ENCODE results near the gene CD3E. TPM values are rescaled to one million over a fixed set of nuclear protein-coding genes. Genes with fewer than 3 reads are reported as not detected.

CD3E gene
- total and polyA plus RNA-seq, 9 of the 15 experiments (the other 6 are each of a cell fraction or from before 2014, with no cell fraction given): 0.07 to 0.62 (median 0.19) TPM; not detected in 5

DNA sequence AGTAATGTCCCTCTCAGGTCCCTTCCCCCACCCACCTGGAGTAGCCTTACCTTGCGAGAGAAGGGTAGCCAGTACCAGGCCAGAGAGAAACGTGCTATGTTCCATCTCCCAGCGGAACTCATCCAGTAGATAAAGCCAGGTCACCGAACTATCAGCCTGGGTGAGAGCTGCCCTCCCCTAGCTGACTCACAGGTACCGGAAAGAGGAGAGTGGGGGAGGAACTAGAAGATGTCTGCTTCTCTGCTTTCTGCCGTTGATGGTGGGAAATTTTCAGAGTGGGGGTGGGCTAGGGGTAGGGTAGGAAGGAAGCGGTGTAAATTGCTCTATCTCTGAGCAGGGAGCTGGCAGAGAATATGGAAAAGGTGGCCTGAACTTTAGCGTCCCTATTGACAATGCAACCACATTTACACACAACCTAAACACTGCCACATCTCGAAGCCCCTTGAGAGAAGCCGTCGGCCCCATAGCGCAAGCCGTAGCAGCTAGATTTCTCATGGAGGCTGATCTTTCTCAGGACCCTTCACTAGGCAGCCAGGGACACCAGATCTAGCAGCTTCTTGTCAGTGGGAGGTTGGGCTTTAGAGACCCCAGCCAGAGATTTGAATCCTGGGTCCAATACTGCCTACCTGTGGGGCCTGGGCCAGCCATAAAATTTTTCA is 38.1 kb downstream of the CD3E start, which contains the start of gene CD3D (continued):
- TF ChIP-seq, protein P1, sequence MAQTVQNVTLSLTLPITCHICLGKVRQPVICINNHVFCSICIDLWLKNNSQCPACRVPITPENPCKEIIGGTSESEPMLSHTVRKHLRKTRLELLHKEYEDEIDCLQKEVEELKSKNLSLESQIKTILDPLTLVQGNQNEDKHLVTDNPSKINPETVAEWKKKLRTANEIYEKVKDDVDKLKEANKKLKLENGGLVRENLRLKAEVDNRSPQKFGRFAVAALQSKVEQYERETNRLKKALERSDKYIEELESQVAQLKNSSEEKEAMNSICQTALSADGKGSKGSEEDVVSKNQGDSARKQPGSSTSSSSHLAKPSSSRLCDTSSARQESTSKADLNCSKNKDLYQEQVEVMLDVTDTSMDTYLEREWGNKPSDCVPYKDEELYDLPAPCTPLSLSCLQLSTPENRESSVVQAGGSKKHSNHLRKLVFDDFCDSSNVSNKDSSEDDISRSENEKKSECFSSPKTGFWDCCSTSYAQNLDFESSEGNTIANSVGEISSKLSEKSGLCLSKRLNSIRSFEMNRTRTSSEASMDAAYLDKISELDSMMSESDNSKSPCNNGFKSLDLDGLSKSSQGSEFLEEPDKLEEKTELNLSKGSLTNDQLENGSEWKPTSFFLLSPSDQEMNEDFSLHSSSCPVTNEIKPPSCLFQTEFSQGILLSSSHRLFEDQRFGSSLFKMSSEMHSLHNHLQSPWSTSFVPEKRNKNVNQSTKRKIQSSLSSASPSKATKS (CRISPR knock-in tag; IDR thresholded peaks at IDR 0.05): no peak
- TF ChIP-seq RBFOX2 (IDR thresholded peaks at IDR 0.05; ENCODE audit: low read depth, low read length) (0 out of 2 replicates have a peak, but pooled peaks have one; percentile 15), KAT2B (IDR thresholded peaks at IDR 0.05; ENCODE audit: low read depth, low read length) (no peak), ZFPM2 (CRISPR knock-in tag; IDR thresholded peaks at IDR 0.05) (no peak), ZNF232 (CRISPR knock-in tag; IDR thresholded peaks at IDR 0.05) (no peak), MCM5 (IDR thresholded peaks at IDR 0.05; ENCODE audit: low read depth) (no peak), SUPT5H (IDR thresholded peaks at IDR 0.05) (0 out of 2 replicates have a peak, but pooled peaks have one; percentile 34), ZBTB7A (IDR thresholded peaks at IDR 0.05; ENCODE audit: borderline replicate concordance, control insufficient read depth, low read depth, low read length) (peak; percentile 48; the same call in 1 of the 2 replicates), U2AF2 (optimal IDR thresholded peaks at IDR 0.05; ENCODE audit: low read depth, low read length) (no peak), LARP7 (IDR thresholded peaks at IDR 0.05) (no peak)
- TF ChIP-seq, protein P2, sequence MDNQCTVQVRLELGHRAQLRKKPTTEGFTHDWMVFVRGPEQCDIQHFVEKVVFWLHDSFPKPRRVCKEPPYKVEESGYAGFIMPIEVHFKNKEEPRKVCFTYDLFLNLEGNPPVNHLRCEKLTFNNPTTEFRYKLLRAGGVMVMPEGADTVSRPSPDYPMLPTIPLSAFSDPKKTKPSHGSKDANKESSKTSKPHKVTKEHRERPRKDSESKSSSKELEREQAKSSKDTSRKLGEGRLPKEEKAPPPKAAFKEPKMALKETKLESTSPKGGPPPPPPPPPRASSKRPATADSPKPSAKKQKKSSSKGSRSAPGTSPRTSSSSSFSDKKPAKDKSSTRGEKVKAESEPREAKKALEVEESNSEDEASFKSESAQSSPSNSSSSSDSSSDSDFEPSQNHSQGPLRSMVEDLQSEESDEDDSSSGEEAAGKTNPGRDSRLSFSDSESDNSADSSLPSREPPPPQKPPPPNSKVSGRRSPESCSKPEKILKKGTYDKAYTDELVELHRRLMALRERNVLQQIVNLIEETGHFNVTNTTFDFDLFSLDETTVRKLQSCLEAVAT (IDR thresholded peaks at IDR 0.05): no peak
- TF ChIP-seq, protein P3, sequence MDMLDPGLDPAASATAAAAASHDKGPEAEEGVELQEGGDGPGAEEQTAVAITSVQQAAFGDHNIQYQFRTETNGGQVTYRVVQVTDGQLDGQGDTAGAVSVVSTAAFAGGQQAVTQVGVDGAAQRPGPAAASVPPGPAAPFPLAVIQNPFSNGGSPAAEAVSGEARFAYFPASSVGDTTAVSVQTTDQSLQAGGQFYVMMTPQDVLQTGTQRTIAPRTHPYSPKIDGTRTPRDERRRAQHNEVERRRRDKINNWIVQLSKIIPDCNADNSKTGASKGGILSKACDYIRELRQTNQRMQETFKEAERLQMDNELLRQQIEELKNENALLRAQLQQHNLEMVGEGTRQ (CRISPR knock-in tag; IDR thresholded peaks at IDR 0.05): no peak
- TF ChIP-seq, protein P4, sequence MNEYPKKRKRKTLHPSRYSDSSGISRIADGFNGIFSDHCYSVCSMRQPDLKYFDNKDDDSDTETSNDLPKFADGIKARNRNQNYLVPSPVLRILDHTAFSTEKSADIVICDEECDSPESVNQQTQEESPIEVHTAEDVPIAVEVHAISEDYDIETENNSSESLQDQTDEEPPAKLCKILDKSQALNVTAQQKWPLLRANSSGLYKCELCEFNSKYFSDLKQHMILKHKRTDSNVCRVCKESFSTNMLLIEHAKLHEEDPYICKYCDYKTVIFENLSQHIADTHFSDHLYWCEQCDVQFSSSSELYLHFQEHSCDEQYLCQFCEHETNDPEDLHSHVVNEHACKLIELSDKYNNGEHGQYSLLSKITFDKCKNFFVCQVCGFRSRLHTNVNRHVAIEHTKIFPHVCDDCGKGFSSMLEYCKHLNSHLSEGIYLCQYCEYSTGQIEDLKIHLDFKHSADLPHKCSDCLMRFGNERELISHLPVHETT (CRISPR knock-in tag; conservative IDR thresholded peaks at IDR 0.05 in 1 of 2, IDR thresholded peaks at IDR 0.05 in 1 of 2): 0 out of 4 replicates have a peak, but pooled peaks of 1 of the 2 experiments have one; percentile 38
- TF ChIP-seq, protein P5, sequence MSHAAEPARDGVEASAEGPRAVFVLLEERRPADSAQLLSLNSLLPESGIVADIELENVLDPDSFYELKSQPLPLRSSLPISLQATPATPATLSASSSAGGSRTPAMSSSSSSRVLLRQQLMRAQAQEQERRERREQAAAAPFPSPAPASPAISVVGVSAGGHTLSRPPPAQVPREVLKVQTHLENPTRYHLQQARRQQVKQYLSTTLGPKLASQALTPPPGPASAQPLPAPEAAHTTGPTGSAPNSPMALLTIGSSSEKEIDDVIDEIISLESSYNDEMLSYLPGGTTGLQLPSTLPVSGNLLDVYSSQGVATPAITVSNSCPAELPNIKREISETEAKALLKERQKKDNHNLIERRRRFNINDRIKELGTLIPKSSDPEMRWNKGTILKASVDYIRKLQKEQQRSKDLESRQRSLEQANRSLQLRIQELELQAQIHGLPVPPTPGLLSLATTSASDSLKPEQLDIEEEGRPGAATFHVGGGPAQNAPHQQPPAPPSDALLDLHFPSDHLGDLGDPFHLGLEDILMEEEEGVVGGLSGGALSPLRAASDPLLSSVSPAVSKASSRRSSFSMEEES (CRISPR knock-in tag; IDR thresholded peaks at IDR 0.05): no peak
- TF ChIP-seq, protein P6, sequence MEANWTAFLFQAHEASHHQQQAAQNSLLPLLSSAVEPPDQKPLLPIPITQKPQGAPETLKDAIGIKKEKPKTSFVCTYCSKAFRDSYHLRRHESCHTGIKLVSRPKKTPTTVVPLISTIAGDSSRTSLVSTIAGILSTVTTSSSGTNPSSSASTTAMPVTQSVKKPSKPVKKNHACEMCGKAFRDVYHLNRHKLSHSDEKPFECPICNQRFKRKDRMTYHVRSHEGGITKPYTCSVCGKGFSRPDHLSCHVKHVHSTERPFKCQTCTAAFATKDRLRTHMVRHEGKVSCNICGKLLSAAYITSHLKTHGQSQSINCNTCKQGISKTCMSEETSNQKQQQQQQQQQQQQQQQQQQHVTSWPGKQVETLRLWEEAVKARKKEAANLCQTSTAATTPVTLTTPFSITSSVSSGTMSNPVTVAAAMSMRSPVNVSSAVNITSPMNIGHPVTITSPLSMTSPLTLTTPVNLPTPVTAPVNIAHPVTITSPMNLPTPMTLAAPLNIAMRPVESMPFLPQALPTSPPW (CRISPR knock-in tag; IDR thresholded peaks at IDR 0.05): peak; percentile 61
- TF ChIP-seq, protein P7, sequence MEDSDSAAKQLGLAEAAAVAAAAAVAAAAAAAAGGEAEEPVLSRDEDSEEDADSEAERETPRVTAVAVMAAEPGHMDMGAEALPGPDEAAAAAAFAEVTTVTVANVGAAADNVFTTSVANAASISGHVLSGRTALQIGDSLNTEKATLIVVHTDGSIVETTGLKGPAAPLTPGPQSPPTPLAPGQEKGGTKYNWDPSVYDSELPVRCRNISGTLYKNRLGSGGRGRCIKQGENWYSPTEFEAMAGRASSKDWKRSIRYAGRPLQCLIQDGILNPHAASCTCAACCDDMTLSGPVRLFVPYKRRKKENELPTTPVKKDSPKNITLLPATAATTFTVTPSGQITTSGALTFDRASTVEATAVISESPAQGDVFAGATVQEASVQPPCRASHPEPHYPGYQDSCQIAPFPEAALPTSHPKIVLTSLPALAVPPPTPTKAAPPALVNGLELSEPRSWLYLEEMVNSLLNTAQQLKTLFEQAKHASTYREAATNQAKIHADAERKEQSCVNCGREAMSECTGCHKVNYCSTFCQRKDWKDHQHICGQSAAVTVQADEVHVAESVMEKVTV (CRISPR knock-in tag; IDR thresholded peaks at IDR 0.05): no peak

Data from K562 (cell line).